Pancreas (tissue), 10 donors: ENCODE results near the gene SPATA13. TPM values are rescaled to one million over a fixed set of nuclear protein-coding genes. Genes with fewer than 3 reads are reported as not detected.

Source experiments
- ATAC-seq, 4 donors: fragments of 200-7000 bp; cut with Tn5 transposase; one replicate each; pipeline versions ENCODE4 v1.8.0 to v1.9.1; 2020; ENCODE audit warnings: mild to moderate bottlenecking in 4 of 4, moderate library complexity in 4 of 4
- DNase-seq, 6 donors: peaks; one replicate each; pipeline ENCODE4 v3.0.0-alpha.2; 2020
- FAIRE-seq: peaks from 2 replicates; lab custom pipeline; 2012; peaks lifted over from hg19 to GRCh38; lab: Jason Lieb, UNC
- H3K27ac ChIP-seq, 4 donors: fragments of 200-600 bp; sonication (generic); 1 replicate in 3 of 4; 2 replicates in 1 of 4; pipeline versions ENCODE4 v1.5.0 to v1.8.0; 2020
- H3K27me3 ChIP-seq, 4 donors: fragments of 200-600 bp; one replicate each; pipeline ENCODE4 v1.8.0; 2021
- H3K36me3 ChIP-seq, 3 donors: fragments of 200-600 bp; sonication (generic) in 1 of 3; one replicate each; pipeline versions ENCODE4 v1.5.0 to v1.8.0; 2020 to 2021
- H3K4me1 ChIP-seq, 3 donors: fragments of 200-600 bp; one replicate each; pipeline ENCODE4 v1.8.0; 2021
- H3K4me3 ChIP-seq, 4 donors: fragments of 200-600 bp; sonication (generic) in 2 of 4; one replicate each; pipeline versions ENCODE4 v1.5.0 to v1.8.0; 2020 to 2021
- H3K9me3 ChIP-seq, 4 donors: fragments of 200-600 bp; one replicate each; pipeline ENCODE4 v1.8.0; 2021
- CTCF ChIP-seq, 4 donors: fragments of 200-600 bp; sonication (generic) in 3 of 4; IDR thresholded peaks; one replicate each; pipeline versions ENCODE4 v1.5.0 to v1.8.0; 2021; ENCODE audit warnings: antibody characterized with exemption in 4 of 4
- WGBS, 2 donors: extraction: QIAGEN DNeasy Blood & Tissue Kit; methylation state at CpG; one replicate each; pipeline ENCODE4 v1.1.7; 2013; 5-methylcytosine and 5-hydroxymethylcytosine counted together
- intact Hi-C, 3 donors: fragments of 100-400 bp; cut with DNase I; formaldehyde crosslinking; loops; one replicate each; pipeline versions ENCODE4 v1.11.1 to v1.14.2; 2022
- polyA plus RNA-seq, 2 donors: library from polyadenylated mRNA; stranded (reverse); fragments of 200-250 nt; gene quantifications; one replicate each; pipeline ENCODE4 v1.2.3, GENCODE V29; 2013
- total RNA-seq, 6 donors: library from RNA; stranded (reverse); fragmentation: NEBNext Ultra II Directional in 4 of 6; extraction: Animal tissue kit (Norgen Biotek cat#: 25700) in 4 of 6; gene quantifications; one replicate each; pipeline versions ENCODE4 v1.2.1 to v1.2.4, GENCODE V29; 2021 to 2023
- donor health status: healthy with polysubstance abuse.
- donor health status: DM: no; HTN: no; CAD: no; lungs with moderate emphysema.
- donor health status: DM: no; HTN: no; CAD: no.
- donor health status: control.
- donor health status: control.
- donor health status: Bipolar disorder and iron deficiency.
- donor health status: DM: yes; HTN: yes; CAD: no.
- donor health status: DM: no; HTN: no; CAD: no.
- donor health status: DM: no; HTN: no; CAD: no.
- donor health status: DM: yes; HTN: yes; CAD: no.

SPATA13 gene
- total and polyA plus RNA-seq, 8 donors: 38.1 to 71.2 (median 53.9) TPM

- no peak overlapping the region for H3K4me3 ChIP-seq
- DNase-seq (peak in 2 of 6 donors; percentile 10 to 29), FAIRE-seq (no peak), ATAC-seq (peak in 2 of 4 donors; percentile 14 to 18)
- intact Hi-C loops: no loop called here
- 90 to 94% methylated on average over 3 of the region's 3 CpGs for WGBS, 2 donors
- H3K36me3 ChIP-seq: no peaks in the 10 kb centered on the region
- no peaks in the 10 kb centered on the region for H3K27me3 ChIP-seq
- H3K4me1 ChIP-seq: peaks cover 18 to 30% (median 18%) of the 10 kb centered on the region in 3 donors
- H3K9me3 ChIP-seq: no peaks in the 10 kb centered on the region
- peak overlapping the region in 1 of 4 donors; percentile 18 for H3K27ac ChIP-seq
- TF ChIP-seq CTCF (IDR thresholded peaks at IDR 0.05): no peak
Measured at GRCh38 chr13:24232474-24232873, 72.0 kb downstream of the SPATA13 start.

- H3K27ac ChIP-seq: peak overlapping the region in 2 of 4 donors; percentile 10 to 18
- peaks cover 12 to 28% (median 19%) of the 10 kb centered on the region in 3 donors for H3K4me1 ChIP-seq
- no peaks in the 10 kb centered on the region for H3K36me3 ChIP-seq
- no peaks in the 10 kb centered on the region for H3K27me3 ChIP-seq
- ATAC-seq: peak in 3 of 4 donors; percentile 4 to 23 (median 20)
- no peak for TF ChIP-seq CTCF (IDR thresholded peaks at IDR 0.05)
- no peak for FAIRE-seq
- DNase-seq: no peak
- 5 to 8% methylated on average over 4 of the region's 4 CpGs for whole genome bisulfite sequencing, 2 donors
- intact Hi-C loops: no loop called here
- no peak overlapping the region for H3K4me3 ChIP-seq
- no peaks in the 10 kb centered on the region for H3K9me3 ChIP-seq
Measured at GRCh38 chr13:24233351-24233901, 72.9 kb downstream of the SPATA13 start.

DNA sequence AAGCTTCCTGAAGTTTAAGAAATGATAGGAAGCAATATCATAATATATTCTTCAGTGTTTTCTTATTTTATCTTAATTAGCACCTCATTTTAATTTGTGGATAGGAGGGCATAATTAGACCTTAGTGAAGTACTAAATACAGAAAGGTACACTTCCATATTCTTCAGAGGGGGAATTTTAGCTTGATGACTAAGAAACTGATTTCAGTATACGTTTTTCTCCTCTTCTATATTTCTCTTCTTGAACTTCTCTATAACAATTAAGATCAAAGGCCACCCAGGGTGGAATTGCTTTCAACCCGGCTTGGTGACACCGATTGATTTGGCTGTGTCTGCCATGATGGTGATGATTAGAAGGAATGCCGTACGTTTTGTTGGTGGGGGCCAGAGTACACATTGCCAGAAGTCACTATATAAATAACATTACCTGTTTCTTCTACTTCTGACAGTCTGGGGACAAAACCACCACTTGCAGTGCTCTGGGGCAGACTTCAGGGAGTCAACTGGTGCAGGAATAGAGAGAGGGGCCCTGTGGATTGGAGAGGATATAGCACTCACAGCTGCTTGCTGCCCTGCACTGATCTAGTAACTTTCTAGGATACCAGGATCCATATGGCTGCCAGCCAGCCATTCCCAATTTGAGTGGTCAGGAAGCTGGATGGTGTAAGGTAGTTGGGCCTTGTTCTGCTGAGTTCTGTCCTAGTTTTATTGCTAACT is 73.8 kb downstream of the SPATA13 start:
- FAIRE-seq: no peak
- no peak overlapping the region for H3K27ac ChIP-seq

DNA sequence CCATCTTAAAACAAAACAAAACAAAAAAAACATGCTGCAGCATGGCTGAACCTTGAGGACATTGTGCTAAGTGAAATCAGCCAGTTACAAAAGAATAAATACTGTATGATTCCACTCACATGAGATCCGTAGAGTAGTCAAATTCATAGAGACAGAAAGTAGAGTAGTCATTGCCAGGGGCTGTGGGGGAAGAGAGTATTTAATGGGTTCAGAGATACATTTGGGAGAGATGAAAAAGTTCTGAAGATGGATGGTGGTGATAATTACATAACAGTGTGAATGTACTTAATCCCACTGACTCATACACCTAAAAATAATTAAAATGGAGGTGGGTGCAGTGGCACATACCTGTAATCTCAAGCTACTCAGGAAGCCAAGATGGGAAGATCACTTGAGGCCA is 76.8 kb downstream of the SPATA13 start:
- no peaks in the 10 kb centered on the region for H3K27me3 ChIP-seq
- no peak overlapping the region for H3K27ac ChIP-seq
- no peak for FAIRE-seq
- TF ChIP-seq CTCF (IDR thresholded peaks at IDR 0.05): no peak
- intact Hi-C loops: no loop called here
- DNase-seq: no peak
- H3K9me3 ChIP-seq: no peaks in the 10 kb centered on the region
- peaks cover 16 to 41% (median 19%) of the 10 kb centered on the region in 3 donors for H3K4me1 ChIP-seq
- no peak overlapping the region for H3K4me3 ChIP-seq
- 79 to 91% methylated on average over 1 of the region's 1 CpG for WGBS, 2 donors
- ATAC-seq: no peak
- H3K36me3 ChIP-seq: no peaks in the 10 kb centered on the region

More for the DNA sequence above, 73.8 kb downstream of the SPATA13 start:
- peak in 3 of 4 donors; percentile 12 to 24 (median 20) for ATAC-seq
- H3K4me1 ChIP-seq: peaks cover 7 to 27% (median 19%) of the 10 kb centered on the region in 3 donors
- H3K27me3 ChIP-seq: no peaks in the 10 kb centered on the region
- no peaks in the 10 kb centered on the region for H3K36me3 ChIP-seq
- DNase-seq: no peak
- no peaks in the 10 kb centered on the region for H3K9me3 ChIP-seq
- TF ChIP-seq CTCF (IDR thresholded peaks at IDR 0.05): no peak
- H3K4me3 ChIP-seq: no peak overlapping the region
- intact Hi-C loops: no loop called here
- 30 to 35% methylated on average over 5 of the region's 5 CpGs for WGBS, 2 donors

- Histone ChIP-seq H3K27me3 (no peaks in the 10 kb centered on the region), H3K4me3 (no peak overlapping the region), H3K36me3 (no peaks in the 10 kb centered on the region), H3K4me1 (peaks cover 0 to 26% (median 10%) of the 10 kb centered on the region in 3 donors), H3K9me3 (no peaks in the 10 kb centered on the region), H3K27ac (no peak overlapping the region)
- TF ChIP-seq CTCF (IDR thresholded peaks at IDR 0.05): no peak
- peak in 2 of 6 donors; percentile 14 to 44 for DNase-seq
- intact Hi-C loops: no loop called here
- WGBS, 2 donors: 90 to 96% methylated on average over 10 of the region's 10 CpGs
- ATAC-seq: no peak
- FAIRE-seq: no peak
Measured at GRCh38 chr13:24241336-24241735, 80.8 kb downstream of the SPATA13 start.
